Activated T-helper 1 cell treated with Interleukin-2 at 50 U/mL for 16 hours (primary cell): ENCODE data around the gene C2CD4B.

Source experiments
- DNase-seq: peaks from one replicate; pipeline ENCODE4 v3.0.0-alpha.2; 2020; ENCODE audit warnings: low read depth

Gene C2CD4B

GRCh38 chr15:62147551-62147950 lies 17.5 kb downstream of the C2CD4B start:
- no peak for DNase-seq

- no peak for DNase-seq
Observed at GRCh38 chr15:62147149-62147548, 17.9 kb downstream of the C2CD4B start.

GRCh38 chr15:62145015-62145735 lies 19.9 kb downstream of the C2CD4B start:
- DNase-seq = no peak

GRCh38 chr15:62142736-62143135 lies 22.3 kb downstream of the C2CD4B start:
- DNase-seq = no peak

GRCh38 chr15:62141643-62142588 lies 23.2 kb downstream of the C2CD4B start:
- no peak for DNase-seq

- no peak for DNase-seq
Observed at GRCh38 chr15:62141200-62141599, 23.9 kb downstream of the C2CD4B start.

GRCh38 chr15:62138124-62138523 lies 27.0 kb downstream of the C2CD4B start:
- no peak for DNase-seq

GRCh38 chr15:62136911-62137865 lies 27.9 kb downstream of the C2CD4B start:
- DNase-seq = no peak

- DNase-seq = no peak
Observed at GRCh38 chr15:62135532-62136134, 29.5 kb downstream of the C2CD4B start.

- no peak for DNase-seq
Observed at GRCh38 chr15:62133141-62133540, 31.9 kb downstream of the C2CD4B start.

GRCh38 chr15:62128916-62129315 lies 36.2 kb downstream of the C2CD4B start:
- DNase-seq = no peak

GRCh38 chr15:62126364-62126763 lies 38.7 kb downstream of the C2CD4B start:
- DNase-seq = no peak

GRCh38 chr15:62125773-62126172 lies 39.3 kb downstream of the C2CD4B start:
- DNase-seq = no peak

- no peak for DNase-seq
Observed at GRCh38 chr15:62124973-62125303, 40.1 kb downstream of the C2CD4B start.

- DNase-seq = no peak
Observed at GRCh38 chr15:62124176-62124972, 40.7 kb downstream of the C2CD4B start.

GRCh38 chr15:62122249-62122648 lies 42.8 kb downstream of the C2CD4B start:
- no peak for DNase-seq

- DNase-seq = no peak
Observed at GRCh38 chr15:62121273-62122015, 43.6 kb downstream of the C2CD4B start.

- DNase-seq = no peak
Observed at GRCh38 chr15:62120776-62121175, 44.3 kb downstream of the C2CD4B start.

- no peak for DNase-seq
Observed at GRCh38 chr15:62119874-62120273, 45.2 kb downstream of the C2CD4B start.

- DNase-seq = no peak
Observed at GRCh38 chr15:62119227-62119864, 45.7 kb downstream of the C2CD4B start.
